GM19328 (cell line): ENCODE results near the gene CXCL1.

Experiments
- ATAC-seq: cut with Tn5 transposase; IDR thresholded peaks from one replicate; pipeline ENCODE4 v1.9.1; 2021; ENCODE audit warnings: mild to moderate bottlenecking, moderate library complexity; ENCODE audit not compliant: unreplicated experiment

CXCL1 gene

DNA sequence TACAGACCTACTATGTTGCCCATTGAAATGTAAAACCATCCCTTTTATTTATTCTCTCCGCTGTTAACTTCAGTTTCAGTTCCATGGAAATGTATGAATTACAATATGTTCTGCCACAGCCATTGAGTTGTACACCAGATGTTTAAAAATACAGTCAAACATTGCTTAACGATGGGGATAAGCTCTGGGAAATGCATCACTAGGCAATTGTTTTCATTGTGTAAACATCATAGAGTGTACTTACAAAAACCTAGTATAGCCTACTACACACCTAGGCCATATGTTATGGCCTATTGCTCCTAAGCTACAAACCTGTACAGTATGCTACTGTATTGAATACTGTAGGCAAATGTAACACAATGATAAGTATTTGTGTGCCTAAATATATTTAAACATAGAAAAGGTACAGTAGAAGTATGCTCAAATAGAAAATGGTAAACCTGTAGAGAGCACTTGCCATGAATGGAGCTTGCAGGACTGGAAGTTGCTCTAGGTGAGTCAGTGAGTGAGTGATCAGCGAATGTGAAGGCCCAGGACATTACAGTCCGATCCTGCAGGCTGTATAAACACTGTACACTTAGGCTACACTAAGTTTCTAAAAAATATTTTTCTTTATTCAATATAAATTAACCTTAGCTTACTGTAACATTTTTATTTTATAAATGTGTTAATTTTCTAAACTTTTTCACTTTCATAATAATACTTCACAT is 18.8 kb upstream of the CXCL1 start:
- ATAC-seq = no peak

DNA sequence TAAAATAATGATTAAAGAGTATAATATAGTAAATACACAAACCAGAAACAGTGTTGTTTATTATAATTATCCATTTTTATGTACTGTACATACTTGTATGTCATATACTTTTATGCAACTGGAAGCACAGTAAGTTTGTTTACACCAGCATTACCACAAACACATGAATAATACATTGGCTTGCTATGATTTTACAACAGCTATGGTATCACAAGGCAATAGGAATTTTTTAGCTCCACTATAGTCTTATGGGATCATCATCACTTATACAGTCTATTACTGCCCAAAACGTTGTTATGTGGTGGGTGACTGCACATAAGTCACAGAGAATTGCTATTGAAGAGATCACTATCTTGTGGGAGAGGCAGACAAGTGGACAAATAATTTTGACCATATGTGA is 17.9 kb upstream of the CXCL1 start:
- no peak for ATAC-seq

DNA sequence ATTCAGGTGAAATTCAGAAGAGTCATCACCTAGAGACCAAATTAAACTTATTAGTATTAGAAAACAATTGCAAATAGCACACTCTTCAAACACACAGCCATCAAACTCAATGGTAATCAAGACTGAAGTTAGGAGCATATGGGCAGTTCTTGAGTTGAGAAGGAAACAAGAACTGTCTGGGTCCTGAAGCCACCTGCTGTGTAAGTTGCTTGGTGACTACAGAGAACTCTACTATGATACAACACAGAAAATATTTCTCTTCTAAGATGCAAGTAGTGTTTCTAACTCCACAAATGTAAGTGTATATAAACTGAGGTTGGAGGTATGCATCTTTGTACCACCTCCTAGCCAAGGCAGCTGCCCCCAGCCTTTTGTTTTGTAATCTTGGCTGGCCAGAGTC is 16.4 kb upstream of the CXCL1 start:
- ATAC-seq = no peak

DNA sequence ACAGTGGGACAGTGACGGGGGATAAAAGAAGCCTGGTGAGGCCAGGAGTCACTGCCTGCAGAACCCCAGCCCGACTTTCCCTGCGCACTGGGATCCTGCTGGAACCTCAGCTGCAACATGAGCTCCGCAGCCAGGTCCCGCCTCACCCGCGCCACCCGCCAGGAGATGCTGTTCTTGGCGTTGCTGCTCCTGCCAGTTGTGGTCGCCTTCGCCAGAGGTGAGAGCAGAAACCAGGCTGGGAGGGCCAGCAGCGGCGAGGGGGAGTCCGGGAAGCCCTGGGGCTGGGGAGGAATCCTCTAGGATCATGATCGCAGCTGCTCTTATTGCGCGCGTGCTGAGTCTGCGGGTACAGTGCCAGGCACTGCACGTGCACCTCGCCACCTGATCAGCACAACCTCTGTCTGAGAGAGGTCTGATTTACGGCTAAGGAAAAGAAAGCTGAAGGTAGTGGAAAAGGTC is 15.9 kb upstream of the CXCL1 start, which contains the start of gene PF4V1:
PF4V1 (plus strand) TSS at position 51 of the 459 bp plus-strand sequence; CDS start at position 118, 67 bp downstream.
- no peak for ATAC-seq

DNA sequence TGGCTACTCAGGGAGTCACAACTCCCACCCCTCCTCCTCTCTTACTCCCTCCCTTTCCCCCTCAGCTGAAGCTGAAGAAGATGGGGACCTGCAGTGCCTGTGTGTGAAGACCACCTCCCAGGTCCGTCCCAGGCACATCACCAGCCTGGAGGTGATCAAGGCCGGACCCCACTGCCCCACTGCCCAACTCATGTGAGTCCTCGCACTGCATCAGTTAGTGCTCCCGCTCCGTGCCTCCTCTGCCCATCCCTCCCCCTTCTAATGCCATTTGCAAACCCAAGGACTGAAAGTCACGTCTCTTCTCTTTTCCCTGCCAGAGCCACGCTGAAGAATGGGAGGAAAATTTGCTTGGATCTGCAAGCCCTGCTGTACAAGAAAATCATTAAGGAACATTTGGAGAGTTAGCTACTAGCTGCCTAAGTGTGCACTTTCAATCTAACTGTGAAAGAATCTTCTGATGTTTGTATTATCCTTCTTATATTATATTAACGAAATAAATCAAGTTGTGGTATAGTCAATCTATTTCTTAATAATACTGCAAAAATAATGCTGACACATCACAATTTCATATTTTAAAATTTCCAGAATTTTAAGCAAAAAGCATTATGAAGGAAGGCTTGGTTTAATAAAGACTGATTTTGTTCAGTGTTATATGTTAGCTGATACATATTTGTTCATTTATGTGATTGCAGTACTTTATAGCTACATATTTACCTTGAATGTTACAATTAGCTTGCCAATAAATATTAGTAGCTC is 15.3 kb upstream of the CXCL1 start:
- ATAC-seq = no peak

DNA sequence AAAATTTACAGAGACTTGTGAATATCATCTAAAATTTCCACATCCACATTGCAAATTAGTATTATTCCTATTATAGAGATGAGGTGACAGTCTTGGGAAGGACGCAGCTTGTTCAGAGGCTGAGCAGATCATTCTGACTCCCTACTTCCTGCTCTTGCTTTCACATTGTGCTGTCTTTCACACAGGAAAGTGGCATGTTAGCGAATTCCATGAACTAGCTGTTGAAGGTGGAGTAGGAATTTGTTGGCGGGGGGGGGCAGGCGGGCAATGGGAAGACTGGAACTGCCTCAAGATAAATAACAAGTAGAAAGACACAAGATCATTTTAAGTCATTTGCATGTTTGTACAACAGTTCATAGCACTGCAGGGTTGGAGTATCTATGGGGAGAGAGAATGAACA is 13.8 kb upstream of the CXCL1 start:
- ATAC-seq = no peak

DNA sequence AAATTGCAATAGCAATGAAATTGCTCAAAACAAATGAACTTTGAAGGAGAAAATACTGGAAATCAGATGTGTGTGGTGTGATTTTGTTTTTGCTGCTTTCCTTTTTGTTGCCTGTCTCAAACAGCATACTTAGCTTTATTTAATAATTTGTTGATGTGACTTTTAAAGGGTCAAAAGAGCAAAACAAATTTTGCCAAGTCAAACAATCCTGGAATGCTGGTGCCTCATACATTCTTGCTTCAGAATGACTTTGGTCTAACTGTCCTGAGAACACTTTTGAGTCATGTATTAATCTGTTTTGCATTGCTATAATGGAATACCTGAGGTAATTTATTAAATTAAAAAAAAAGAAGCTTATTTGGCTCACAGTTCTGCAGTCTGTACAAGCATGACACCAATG is 12.7 kb upstream of the CXCL1 start:
- no peak for ATAC-seq

DNA sequence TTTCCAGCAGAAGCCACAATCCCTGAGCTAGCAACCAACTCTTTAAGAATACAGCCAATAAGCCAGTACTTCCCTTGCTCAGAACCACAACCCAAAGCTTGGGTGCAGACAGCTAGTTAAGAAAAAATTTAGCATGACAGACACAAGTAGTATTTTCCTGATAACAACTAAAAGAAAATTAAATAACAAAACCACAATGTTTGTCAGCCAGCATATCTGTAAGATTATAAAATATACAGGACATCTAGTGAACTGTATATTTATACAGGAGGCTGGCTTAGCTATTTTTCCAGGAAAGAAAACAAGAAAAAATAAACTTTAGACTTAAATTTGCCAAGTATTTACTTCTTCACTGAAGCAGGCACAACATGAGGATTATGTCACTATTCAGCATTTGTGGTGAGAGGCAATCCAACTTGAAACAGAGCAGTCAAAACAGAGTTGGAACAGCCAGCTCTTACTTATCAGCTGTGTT is 9.5 kb upstream of the CXCL1 start:
- no peak for ATAC-seq

DNA sequence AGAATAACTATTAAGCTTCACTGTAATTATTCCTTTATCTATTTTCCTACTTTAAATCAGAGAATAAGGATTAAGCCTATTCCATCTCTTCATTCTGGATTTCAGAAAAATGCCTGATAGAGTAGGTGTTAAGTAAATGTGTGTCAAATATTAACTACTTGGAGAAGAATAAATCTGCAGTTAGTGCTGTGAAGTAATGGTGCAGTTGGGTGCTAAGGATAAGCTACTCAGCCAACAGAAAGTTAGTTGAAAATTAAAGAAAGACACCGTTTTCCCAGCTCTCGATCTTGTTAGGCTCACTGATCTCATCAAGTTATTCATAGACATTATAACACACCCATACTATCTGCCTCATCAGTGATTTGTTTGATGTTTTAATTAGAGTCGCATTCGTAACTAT is 9.0 kb upstream of the CXCL1 start:
- no peak for ATAC-seq

DNA sequence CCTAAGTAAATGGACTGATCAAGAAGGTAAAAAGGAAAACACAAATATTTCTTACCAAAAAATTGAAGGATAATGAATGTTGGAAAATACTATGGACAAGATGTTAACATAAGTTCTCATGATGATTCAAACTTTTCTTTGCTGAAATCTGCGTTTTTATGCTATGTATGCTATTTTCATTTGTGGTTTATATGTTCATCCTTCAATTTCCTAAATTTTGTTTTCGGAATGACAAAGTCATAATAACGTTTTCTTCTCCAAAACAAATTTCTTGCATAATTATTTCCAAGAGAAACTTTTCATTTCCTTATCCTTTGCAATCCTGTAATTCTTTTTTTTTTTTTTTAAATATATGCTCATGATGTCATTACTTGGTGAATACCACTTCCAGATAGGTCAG is 8.3 kb upstream of the CXCL1 start:
- ATAC-seq = no peak

DNA sequence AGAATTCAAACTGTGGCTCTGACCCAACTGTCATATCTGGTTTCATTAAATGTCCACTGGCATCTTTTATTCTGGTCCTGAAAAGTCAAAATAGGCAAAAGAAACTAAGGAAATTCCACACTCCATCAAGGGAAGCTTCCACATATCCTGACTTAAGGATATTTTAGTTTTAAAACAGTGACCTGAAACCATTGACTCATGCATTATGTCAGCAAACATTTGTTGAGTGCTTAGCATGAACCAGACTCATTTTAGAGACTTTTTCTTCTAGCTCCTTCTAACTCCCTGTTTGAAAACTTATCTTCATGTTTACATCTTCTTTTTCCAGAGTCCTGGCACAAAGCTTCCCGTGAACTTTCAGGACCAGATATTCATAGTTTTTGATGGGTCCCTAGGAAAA is 6.9 kb upstream of the CXCL1 start:
- ATAC-seq = no peak

DNA sequence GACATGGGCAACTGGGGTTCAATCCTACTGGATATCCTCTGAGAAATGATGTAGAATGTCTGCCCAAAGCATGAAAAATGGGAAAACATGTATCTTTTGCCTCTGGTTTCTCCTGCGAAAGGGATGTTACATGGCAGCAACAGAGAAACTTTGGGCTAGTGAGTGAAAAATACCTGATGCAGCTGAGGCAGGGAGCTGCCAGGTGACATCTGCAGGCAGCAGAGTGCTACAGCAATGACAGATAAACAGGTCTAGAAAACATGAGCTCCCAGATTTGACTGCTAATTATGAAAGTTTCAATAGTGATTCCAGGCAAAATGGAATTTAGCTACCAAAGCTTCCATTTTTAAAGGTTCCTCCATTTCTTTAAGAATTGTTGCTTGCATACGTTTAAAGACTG is 4.8 kb upstream of the CXCL1 start:
- ATAC-seq = no peak

DNA sequence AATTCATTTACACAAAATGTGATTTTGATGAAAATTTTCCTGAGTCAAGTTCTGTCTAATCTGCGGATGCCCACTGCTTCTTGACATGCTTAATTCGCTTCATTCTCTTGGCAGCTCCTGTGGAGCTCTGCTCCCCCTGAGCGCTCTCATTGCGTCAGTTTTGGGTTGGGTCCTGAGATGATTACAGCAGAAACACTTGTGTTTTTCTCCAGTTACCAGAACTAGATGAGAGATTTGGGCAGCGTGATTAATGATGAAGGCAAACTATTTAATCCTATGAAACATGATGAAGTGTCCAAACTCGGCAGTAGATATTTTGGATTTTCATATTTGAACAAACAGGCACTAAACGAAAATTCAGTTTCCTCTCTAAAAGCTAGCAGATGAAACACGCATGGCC is 4.2 kb upstream of the CXCL1 start:
- ATAC-seq = no peak

DNA sequence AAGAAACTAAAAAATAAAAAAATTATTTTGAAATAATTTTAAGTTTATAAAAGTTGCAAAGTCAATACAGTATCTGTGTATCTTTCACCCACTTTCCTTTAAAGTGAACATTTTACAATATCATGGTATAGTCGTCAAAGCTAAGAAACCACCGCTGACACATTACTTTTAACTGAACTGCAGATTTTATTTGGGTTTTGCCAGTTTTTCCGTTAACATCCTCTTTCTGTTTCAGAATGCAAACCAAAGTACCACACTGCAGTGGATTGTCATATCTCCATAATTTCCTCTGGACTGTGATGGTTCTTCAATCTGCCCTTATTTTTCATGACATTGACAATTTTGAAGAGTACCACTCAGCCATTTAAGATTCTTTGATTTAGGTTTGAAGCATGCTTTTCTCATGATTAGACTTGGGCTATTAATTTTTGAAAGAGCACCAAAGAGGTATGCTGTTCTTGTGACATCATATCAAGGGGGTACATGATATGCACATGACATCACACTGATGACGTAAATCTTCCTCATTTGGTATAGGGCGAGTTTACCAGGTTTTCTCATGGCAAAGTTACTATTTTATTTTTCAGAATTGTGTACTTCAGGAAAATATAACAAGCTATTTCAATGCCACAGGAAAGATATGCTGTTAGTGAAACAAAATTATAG is 3.6 kb upstream of the CXCL1 start:
- ATAC-seq = no peak

DNA sequence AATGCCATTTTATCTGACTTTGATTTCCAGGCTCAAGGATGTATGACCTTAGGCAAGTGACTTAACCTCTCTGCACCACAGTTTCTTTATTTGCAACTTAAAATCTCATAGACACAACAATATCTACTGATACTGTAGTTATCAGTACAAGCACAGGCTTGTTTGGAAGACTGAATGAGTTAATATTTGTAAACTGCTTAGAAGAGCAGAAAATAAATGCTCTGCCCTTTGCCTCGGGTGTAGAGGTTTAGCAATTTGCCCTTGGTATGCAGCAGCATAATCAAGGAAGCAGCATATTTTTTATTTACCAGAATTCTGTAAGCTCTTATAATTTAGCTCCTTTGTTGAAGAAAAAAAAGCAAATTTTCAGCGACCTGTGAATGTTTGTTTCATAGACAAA is 2.9 kb upstream of the CXCL1 start:
- ATAC-seq = no peak

DNA sequence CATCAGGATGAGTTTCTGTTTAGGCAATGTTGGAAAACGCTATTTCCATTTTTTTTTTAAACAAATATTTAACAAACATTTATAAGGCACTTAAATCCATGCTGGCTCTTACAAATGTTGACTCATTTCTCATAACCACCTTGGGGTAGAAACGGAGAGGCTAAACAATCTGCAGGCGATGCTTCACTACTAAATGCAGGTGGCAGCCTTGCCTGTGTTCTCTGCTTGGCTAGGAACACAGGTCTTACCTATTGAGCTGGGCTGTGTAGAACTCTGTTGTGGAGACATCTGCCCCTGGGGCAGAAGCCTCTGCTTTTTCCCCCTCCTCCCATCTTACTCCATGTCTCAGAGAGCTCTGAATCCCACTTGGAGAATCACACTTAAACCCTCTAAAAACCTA is 1.4 kb upstream of the CXCL1 start:
- ATAC-seq = no peak

DNA sequence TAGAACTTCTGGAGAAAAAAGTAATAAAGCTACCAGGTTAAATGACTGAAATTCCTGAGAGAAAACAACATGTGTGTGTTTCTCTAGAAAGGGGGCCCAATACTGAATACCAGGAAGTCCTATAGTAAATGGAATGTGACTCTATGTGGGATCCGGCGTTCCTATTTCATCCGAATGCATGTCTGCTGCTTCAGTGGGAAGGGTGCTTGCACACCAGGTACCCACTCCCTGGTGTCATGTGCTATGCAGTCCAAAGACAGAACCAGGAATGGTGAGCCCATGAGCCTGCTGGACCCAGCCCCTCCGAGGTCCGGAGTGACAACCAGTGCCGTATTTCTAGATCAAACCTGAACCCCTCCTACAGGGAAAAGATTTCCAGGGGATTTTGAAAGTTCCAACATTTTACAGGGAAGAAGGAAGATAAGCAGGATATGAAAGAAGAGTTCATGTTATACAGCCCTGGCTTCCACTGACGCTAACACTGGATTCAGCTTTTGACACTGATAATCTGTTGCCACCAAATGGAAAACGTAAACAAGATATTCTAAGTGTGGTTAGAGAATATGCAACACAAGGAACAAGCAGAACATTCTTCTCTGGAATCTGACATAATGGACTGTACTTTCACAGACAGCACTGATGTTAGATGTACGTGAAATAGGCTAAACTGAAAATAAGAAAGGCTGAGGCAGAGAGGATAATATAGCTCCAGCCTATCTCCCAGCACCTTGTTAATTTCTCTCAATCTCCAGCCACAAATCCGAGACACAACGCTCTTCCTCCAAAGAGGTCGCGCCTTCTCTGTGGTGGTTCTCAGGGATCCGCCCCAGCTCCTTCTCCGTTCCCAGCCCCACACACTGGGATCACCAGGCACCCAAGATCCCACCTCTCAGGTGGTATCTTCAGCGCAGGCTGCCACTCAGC is 725 bp upstream of the CXCL1 start:
- no peak for ATAC-seq

DNA sequence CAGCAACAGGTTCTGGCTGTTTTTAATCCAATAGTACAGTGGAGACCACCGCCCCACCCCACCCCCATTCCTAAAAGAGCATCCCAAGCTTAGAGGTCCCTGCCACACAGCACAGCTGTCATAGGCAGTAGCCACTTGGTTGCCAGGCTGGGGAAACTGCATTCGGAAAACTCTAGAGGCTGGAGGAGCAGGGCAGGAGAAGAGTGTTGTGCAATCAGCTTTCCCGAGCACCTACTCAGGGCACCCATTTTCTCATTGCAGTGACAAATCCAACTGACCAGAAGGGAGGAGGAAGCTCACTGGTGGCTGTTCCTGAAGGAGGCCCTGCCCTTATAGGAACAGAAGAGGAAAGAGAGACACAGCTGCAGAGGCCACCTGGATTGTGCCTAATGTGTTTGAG is 1.1 kb downstream of the CXCL1 start:
- no peak for ATAC-seq

DNA sequence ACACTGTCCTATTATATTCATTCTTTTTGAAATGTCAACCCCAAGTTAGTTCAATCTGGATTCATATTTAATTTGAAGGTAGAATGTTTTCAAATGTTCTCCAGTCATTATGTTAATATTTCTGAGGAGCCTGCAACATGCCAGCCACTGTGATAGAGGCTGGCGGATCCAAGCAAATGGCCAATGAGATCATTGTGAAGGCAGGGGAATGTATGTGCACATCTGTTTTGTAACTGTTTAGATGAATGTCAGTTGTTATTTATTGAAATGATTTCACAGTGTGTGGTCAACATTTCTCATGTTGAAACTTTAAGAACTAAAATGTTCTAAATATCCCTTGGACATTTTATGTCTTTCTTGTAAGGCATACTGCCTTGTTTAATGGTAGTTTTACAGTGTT is 1.6 kb downstream of the CXCL1 start:
- no peak for ATAC-seq

DNA sequence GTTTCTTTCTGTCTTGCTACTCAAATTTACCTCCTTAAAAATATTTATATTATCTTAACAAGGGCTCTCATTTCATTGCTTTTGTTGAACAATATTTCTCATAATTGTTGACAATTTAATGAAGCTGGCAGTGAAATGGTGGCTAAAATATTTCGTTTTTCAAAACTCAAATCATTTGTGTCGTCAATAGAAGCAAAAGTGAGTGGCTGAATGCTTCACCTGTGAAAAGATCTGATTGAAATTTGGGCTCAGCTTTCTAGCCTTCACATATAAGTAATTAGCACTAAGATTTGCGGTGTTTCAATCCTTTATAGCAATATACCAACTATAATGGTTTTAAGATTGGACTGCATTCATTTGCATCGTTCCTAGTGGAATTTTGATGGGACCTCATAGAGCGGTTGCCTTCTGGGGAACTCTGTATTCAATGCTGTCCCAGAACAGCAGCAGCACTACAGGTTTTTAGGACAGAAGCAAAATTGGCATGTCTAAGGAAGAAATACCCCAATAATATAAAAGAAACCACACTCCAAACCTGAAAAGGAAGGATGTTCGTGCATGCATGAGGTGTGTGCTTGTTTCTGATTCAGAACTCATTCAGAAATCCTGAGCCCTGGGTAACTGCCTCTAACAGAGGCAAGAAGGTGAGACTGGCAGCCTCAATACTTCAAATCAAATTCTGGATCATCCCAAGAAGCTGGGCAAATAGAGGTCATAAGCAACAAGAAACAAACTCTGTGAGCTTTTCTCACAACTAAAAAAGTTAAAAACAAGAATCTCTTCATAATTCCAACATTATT is 2.5 kb downstream of the CXCL1 start:
- no peak for ATAC-seq
